Epithelial cell of proximal tubule (primary cell): ENCODE measurements around the gene NUP50. TPM values are rescaled to one million over a fixed set of nuclear protein-coding genes. Genes with fewer than 3 reads are reported as not detected.

Source experiments
- DNase-seq: peaks from one replicate; pipeline ENCODE4 v3.0.0-alpha.2; 2011; ENCODE audit warnings: low read depth
- H3K4me3 ChIP-seq: 2 replicates; pipeline ENCODE4 v1.5.1; 2011; ENCODE audit warnings: low read depth, mild to moderate bottlenecking, low read length
- CTCF ChIP-seq: conservative IDR thresholded peaks from 2 replicates; pipeline ENCODE4 v1.5.1; 2012; ENCODE audit warnings: low read depth, mild to moderate bottlenecking, low read length
- total RNA-seq: library from RNA; depleted of rRNA; stranded (reverse); fragments of >200 nt; gene quantifications from 2 replicates; pipeline ENCODE4 v1.2.3, GENCODE V29; 2015

Gene NUP50
- total RNA-seq, 1 donor from 2014 or later, result 60.8 TPM

GRCh38 chr22:45171830-45172229, 8.1 kb downstream of the NUP50 start:
- no peak for DNase-seq
- H3K4me3 ChIP-seq, result no peak overlapping the region
- TF ChIP-seq CTCF, result no peak

- no peak for DNase-seq
- no peak overlapping the region for H3K4me3 ChIP-seq
- TF ChIP-seq CTCF, result no peak
Observed at GRCh38 chr22:45172881-45173585, 9.3 kb downstream of the NUP50 start.

- no peak for DNase-seq
- TF ChIP-seq CTCF, result no peak
- H3K4me3 ChIP-seq, result no peak overlapping the region
Observed at GRCh38 chr22:45179276-45180049, 15.7 kb downstream of the NUP50 start.

- H3K4me3 ChIP-seq, result no peak overlapping the region
- TF ChIP-seq CTCF, result no peak
- DNase-seq, result no peak
Observed at GRCh38 chr22:45180146-45180679, 16.5 kb downstream of the NUP50 start.

- TF ChIP-seq CTCF, result no peak
- DNase-seq, result no peak
- H3K4me3 ChIP-seq, result no peak overlapping the region
Observed at GRCh38 chr22:45181240-45181639, 17.5 kb downstream of the NUP50 start.

- no peak overlapping the region for H3K4me3 ChIP-seq
- no peak for DNase-seq
- TF ChIP-seq CTCF, result no peak
Observed at GRCh38 chr22:45181766-45182165, 18.0 kb downstream of the NUP50 start.
